IMR-90 (cell line): ENCODE measurements around the gene KYNU. TPM values are rescaled to one million over a fixed set of nuclear protein-coding genes. Genes with fewer than 3 reads are reported as not detected.

Experiments used
- ATAC-seq: fragments of 200-7000 bp; cut with Tn5 transposase; 2 replicates; pipeline ENCODE4 v1.9.1; 2020; ENCODE audit warnings: low read depth, mild to moderate bottlenecking, moderate library complexity
- BruUV-seq: library from RNA; stranded (reverse); fragments of 400-500 nt; replicated peaks from 2 replicates; lab custom pipeline; 2021; lab: Mats Ljungman, UMichigan
- CTCF ChIA-PET: fragments of 300-600 bp; formaldehyde crosslinking; extraction: SDS; loops from one replicate; lab custom pipeline; 2021; ENCODE audit warnings: antibody characterized with exemption; lab: Yijun Ruan, JAX
- POLR2A ChIA-PET: fragments of 300-600 bp; sonication (Branson Sonifier 250); formaldehyde crosslinking; loops from one replicate; lab custom pipeline; 2022; ENCODE audit warnings: antibody characterized with exemption; ENCODE audit not compliant: unreplicated experiment; lab: Charles Lee
- DNase-seq: peaks from one replicate; pipeline ENCODE4 v3.0.0; 2013
- H2AFZ ChIP-seq: replicated peaks from 2 replicates; pipeline ENCODE3; 2013; ENCODE audit warnings: low read length, mild to moderate bottlenecking; ENCODE audit not compliant: poor library complexity
- H2AK5ac ChIP-seq: 2 replicates; pipeline ENCODE4 v1.6.1; 2013; ENCODE audit warnings: low read depth, low read length, inconsistent platforms
- H2AK9ac ChIP-seq: replicated peaks from 2 replicates; pipeline ENCODE3; 2013; ENCODE audit warnings: mild to moderate bottlenecking, low read depth, low read length, moderate library complexity; ENCODE audit not compliant: poor library complexity
- H2BK120ac ChIP-seq: 2 replicates; pipeline ENCODE4 v1.6.1; 2013; ENCODE audit warnings: low read depth, low read length, inconsistent platforms
- H2BK15ac ChIP-seq: 3 replicates; pipeline ENCODE4 v1.6.1; 2013; ENCODE audit warnings: low read depth, low read length, inconsistent platforms
- H2BK20ac ChIP-seq: 2 replicates; pipeline ENCODE4 v1.6.1; 2013; ENCODE audit warnings: low read depth, mild to moderate bottlenecking, inconsistent platforms, low read length, moderate library complexity
- H2BK5ac ChIP-seq: 2 replicates; pipeline ENCODE4 v1.6.1; 2013; ENCODE audit warnings: mild to moderate bottlenecking, low read depth, low read length, inconsistent platforms; ENCODE audit not compliant: poor library complexity, severe bottlenecking
- H3K14ac ChIP-seq: replicated peaks from 2 replicates; pipeline ENCODE4 v1.6.1; 2013; ENCODE audit warnings: low read depth, low read length, inconsistent platforms
- H3K18ac ChIP-seq: 2 replicates; pipeline ENCODE4 v1.6.1; 2013; ENCODE audit warnings: low read depth, low read length, control low read depth
- H3K23ac ChIP-seq: 2 replicates; pipeline ENCODE4 v1.6.1; 2013; ENCODE audit warnings: low read depth, low read length, inconsistent platforms
- H3K27ac ChIP-seq: 2 replicates; pipeline ENCODE4 v1.5.1; 2013; ENCODE audit warnings: mild to moderate bottlenecking, control low read depth, low read length; ENCODE audit not compliant: insufficient read depth
- H3K27me3 ChIP-seq: 2 replicates; pipeline ENCODE4 v1.6.1; 2013; ENCODE audit warnings: low read length; ENCODE audit not compliant: control insufficient read depth, insufficient read depth
- H3K36me3 ChIP-seq: 2 replicates; pipeline ENCODE4 v1.6.1; 2013; ENCODE audit warnings: low read length, mixed read lengths; ENCODE audit not compliant: control insufficient read depth, insufficient read depth
- H3K4ac ChIP-seq: 2 replicates; pipeline ENCODE4 v1.6.1; 2013; ENCODE audit warnings: low read depth, low read length, inconsistent platforms
- H3K4me1 ChIP-seq: 2 replicates; pipeline ENCODE4 v1.6.1; 2013; ENCODE audit warnings: low read length, mixed read lengths; ENCODE audit not compliant: control insufficient read depth, insufficient read depth
- H3K4me2 ChIP-seq: 2 replicates; pipeline ENCODE4 v1.6.1; 2013; ENCODE audit warnings: low read depth, mild to moderate bottlenecking, control low read depth, low read length, moderate library complexity
- H3K4me3 ChIP-seq: 2 replicates; pipeline ENCODE4 v1.5.1; 2013; ENCODE audit warnings: low read depth, mild to moderate bottlenecking, control low read depth, low read length, moderate library complexity; ENCODE audit not compliant: insufficient read depth
- H3K56ac ChIP-seq: 2 replicates; pipeline ENCODE4 v1.6.1; 2013; ENCODE audit warnings: low read length, inconsistent platforms; ENCODE audit not compliant: insufficient read depth; ENCODE audit errors: extremely low read depth
- H3K79me1 ChIP-seq, 2 experiments: 2 replicates each; pipeline ENCODE4 v1.6.1; 2013; ENCODE audit warnings: low read length in 2 of 2, inconsistent platforms in 1 of 2, low read depth in 1 of 2
- H3K9ac ChIP-seq: 2 replicates; pipeline ENCODE4 v1.6.1; 2013; ENCODE audit warnings: low read depth, low read length, control low read depth
- H3K9me1 ChIP-seq: 2 replicates; pipeline ENCODE4 v1.6.1; 2013; ENCODE audit warnings: low read length, inconsistent platforms; ENCODE audit not compliant: insufficient read depth
- H3K9me3 ChIP-seq: 2 replicates; pipeline ENCODE4 v1.6.1; 2013; ENCODE audit warnings: low read length; ENCODE audit not compliant: control insufficient read depth, insufficient read depth
- H4K20me1 ChIP-seq: 2 replicates; pipeline ENCODE4 v1.6.1; 2013; ENCODE audit warnings: low read length, inconsistent platforms; ENCODE audit not compliant: insufficient read depth
- H4K5ac ChIP-seq: 2 replicates; pipeline ENCODE4 v1.6.1; 2013; ENCODE audit warnings: mild to moderate bottlenecking, low read depth, low read length, control low read depth
- H4K8ac ChIP-seq, 2 experiments: 2 replicates each; pipeline ENCODE4 v1.6.1; 2013; ENCODE audit warnings: low read depth in 2 of 2, low read length in 2 of 2, control low read depth in 1 of 2, inconsistent platforms in 1 of 2
- H4K91ac ChIP-seq: 2 replicates; pipeline ENCODE4 v1.6.1; 2013; ENCODE audit warnings: low read depth, low read length, inconsistent platforms; ENCODE audit not compliant: insufficient read depth
- BHLHE40 ChIP-seq: fragments of 150-350 bp; IDR thresholded peaks from 2 replicates; pipeline ENCODE4 v1.6.1; 2016; ENCODE audit warnings: mild to moderate bottlenecking, low read depth, low read length
- CEBPB ChIP-seq: IDR thresholded peaks from 2 replicates; pipeline ENCODE4 v1.6.1; 2012; ENCODE audit warnings: low read depth, low read length, improper control_type of control experiment
- CHD1 ChIP-seq: IDR thresholded peaks from 2 replicates; pipeline ENCODE4 v1.6.1; 2012; ENCODE audit warnings: low read depth, low read length, improper control_type of control experiment
- MAFK ChIP-seq: IDR thresholded peaks from 2 replicates; pipeline ENCODE4 v1.6.1; 2012; ENCODE audit warnings: low read depth, low read length, improper control_type of control experiment
- MXI1 ChIP-seq: IDR thresholded peaks from 2 replicates; pipeline ENCODE4 v1.6.1; 2012; ENCODE audit warnings: low read depth, mild to moderate bottlenecking, low read length, moderate library complexity, borderline replicate concordance
- NFE2L2 ChIP-seq: fragments of 150-350 bp; IDR thresholded peaks from 2 replicates; pipeline ENCODE4 v1.6.1; 2016; ENCODE audit warnings: low read depth, mild to moderate bottlenecking, low read length
- RFX5 ChIP-seq: IDR thresholded peaks from 2 replicates; pipeline ENCODE4 v1.8.0; 2012; ENCODE audit warnings: low read depth, mild to moderate bottlenecking, low read length, moderate library complexity
- SMC3 ChIP-seq: fragments of 150-350 bp; IDR thresholded peaks from 2 replicates; pipeline ENCODE4 v1.6.1; 2016; ENCODE audit warnings: low read depth, mild to moderate bottlenecking, antibody characterized with exemption, low read length, moderate library complexity
- dilution Hi-C: fragments of 300-500 bp; cut with HindIII; formaldehyde crosslinking; loops from one replicate; pipeline ENCODE4 v1.14.3; 2018; ENCODE audit warnings: low sequenced_read_pairs; ENCODE audit not compliant: unreplicated experiment
- in situ Hi-C: fragments of 300-500 bp; cut with MboI; formaldehyde crosslinking; loops from 3 replicates; pipeline ENCODE4 v1.14.3; 2019; ENCODE audit warnings: low sequenced_read_pairs, inconsistent platforms, mixed read lengths
- intact Hi-C: fragments of 100-400 bp; cut with micrococcal nuclease; formaldehyde crosslinking; loops from 2 replicates; pipeline ENCODE4 v1.10.0; 2022
- polyA plus RNA-seq, 3 experiments: library from polyadenylated mRNA; depleted of rRNA; stranded (reverse); fragments of >200 nt; gene quantifications; 2 replicates each; pipeline ENCODE4 v1.2.3, GENCODE V29; 2012; ENCODE audit warnings: low replicate concordance in 1 of 3
- total RNA-seq: library from RNA; depleted of rRNA; stranded (reverse); fragments of >200 nt; gene quantifications from 2 replicates; pipeline ENCODE4 v1.2.3, GENCODE V29; 2012
- TF ChIP-seq, protein P1 (sequence below): fragments of 150-350 bp; IDR thresholded peaks from 2 replicates; pipeline ENCODE4 v1.6.1; 2016; ENCODE audit warnings: low read depth, mild to moderate bottlenecking, low read length, moderate library complexity, borderline replicate concordance

The KYNU gene
- total and polyA plus RNA-seq, 2 of the 4 experiments (the other 2 are of a cell fraction), result 0.75 to 2.9 TPM

DNA sequence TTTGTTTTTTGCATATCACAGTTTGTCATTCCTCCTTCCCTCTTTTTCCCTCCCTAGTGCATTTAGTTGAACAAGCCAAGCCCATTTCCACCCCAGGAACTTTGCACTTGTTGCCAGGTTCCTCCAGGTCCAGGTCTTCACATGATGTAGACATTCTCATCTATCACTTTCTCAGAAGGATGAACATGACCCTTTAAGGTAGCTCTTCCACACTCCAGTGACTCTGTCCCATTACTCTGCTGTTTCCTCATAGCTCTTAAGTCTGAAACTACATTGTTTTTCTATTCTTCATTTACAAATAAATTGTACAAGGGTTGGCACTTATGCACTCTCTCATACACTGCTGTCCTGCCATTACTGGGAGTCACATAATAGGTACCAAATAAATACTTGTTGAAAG is 6.1 kb downstream of the KYNU start:
- Histone ChIP-seq H2BK5ac (no peak overlapping the region), H4K20me1 (no peaks in the 10 kb centered on the region), H2BK20ac (no peak overlapping the region), H3K4me2 (no peak overlapping the region), H3K9me3 (no peaks in the 10 kb centered on the region), H2AFZ (no peak overlapping the region), H3K27me3 (no peaks in the 10 kb centered on the region), H4K8ac (no peak overlapping the region), H3K4ac (no peak overlapping the region), H3K14ac (no peak overlapping the region), H3K27ac (no peak overlapping the region), H3K18ac (no peak overlapping the region), H3K23ac (no peak overlapping the region), H3K79me1 (no peaks in the 10 kb centered on the region), H4K91ac (no peak overlapping the region), H3K9ac (no peak overlapping the region), H2AK5ac (0 out of 2 replicates have a peak overlapping the region, but pooled peaks have one; percentile 56), H3K4me1 (no peaks in the 10 kb centered on the region; the same call in 1 of the 2 replicates), H4K5ac (no peak overlapping the region), H2BK120ac (no peak overlapping the region), H3K9me1 (no peaks in the 10 kb centered on the region; the same call in 1 of the 2 replicates), H2BK15ac (no peak overlapping the region), H3K36me3 (peaks cover 1% of the 10 kb centered on the region; the same call in 1 of the 2 replicates), H3K56ac (no peak overlapping the region), H2AK9ac (no peak overlapping the region), H3K4me3 (no peak overlapping the region)
- POLR2A ChIA-PET, result no interaction called here
- no TSS peak for BruUV-seq
- dilution Hi-C loops (no loop called here), intact Hi-C loops (no loop called here), in situ Hi-C loops (no loop called here)
- ATAC-seq, result no peak
- DNase-seq, result no peak
- TF ChIP-seq BHLHE40 (no peak), MAFK (no peak), MXI1 (no peak), CEBPB (no peak), RFX5 (no peak), CHD1 (no peak), SMC3 (no peak), NFE2L2 (no peak)
- TF ChIP-seq, protein P1, sequence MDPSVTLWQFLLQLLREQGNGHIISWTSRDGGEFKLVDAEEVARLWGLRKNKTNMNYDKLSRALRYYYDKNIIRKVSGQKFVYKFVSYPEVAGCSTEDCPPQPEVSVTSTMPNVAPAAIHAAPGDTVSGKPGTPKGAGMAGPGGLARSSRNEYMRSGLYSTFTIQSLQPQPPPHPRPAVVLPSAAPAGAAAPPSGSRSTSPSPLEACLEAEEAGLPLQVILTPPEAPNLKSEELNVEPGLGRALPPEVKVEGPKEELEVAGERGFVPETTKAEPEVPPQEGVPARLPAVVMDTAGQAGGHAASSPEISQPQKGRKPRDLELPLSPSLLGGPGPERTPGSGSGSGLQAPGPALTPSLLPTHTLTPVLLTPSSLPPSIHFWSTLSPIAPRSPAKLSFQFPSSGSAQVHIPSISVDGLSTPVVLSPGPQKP, result no peak
- CTCF ChIA-PET, result no interaction called here
